MCF 10A (cell line): ENCODE data around the gene KRTAP3-1. TPM values are rescaled to one million over a fixed set of nuclear protein-coding genes. Genes with fewer than 3 reads are reported as not detected.
"Not testable (repeated sequence)": the region's sequence is repeated elsewhere in the genome, so short reads cannot be mapped to it uniquely, and the experiment has no call there.

ENCODE experiments used
- BruUV-seq: library from RNA; stranded (reverse); fragments of 400-500 nt; replicated peaks from 2 replicates; lab custom pipeline; 2021; lab: Mats Ljungman, UMichigan
- CTCF ChIA-PET: fragments of 300-600 bp; sonication (Branson Sonifier 250); formaldehyde crosslinking; extraction: SDS; loops from one replicate; lab custom pipeline; 2021; ENCODE audit warnings: antibody characterized with exemption, inconsistent platforms; lab: Yijun Ruan, JAX
- POLR2A ChIA-PET: fragments of 300-600, 350-650 bp; sonication (Branson Sonifier 250); formaldehyde crosslinking; extraction: SDS; loops from one replicate; lab custom pipeline; 2020; ENCODE audit warnings: antibody characterized with exemption, inconsistent platforms; lab: Yijun Ruan, JAX
- DNase-seq: peaks from one replicate; pipeline ENCODE4 v3.0.0-alpha.2; 2018; ENCODE audit not compliant: unreplicated experiment
- H3K27ac Mint-ChIP-seq: one replicate; pipeline ENCODE4 v1.8.0; 2022; ENCODE audit warnings: mild to moderate bottlenecking, low read depth, mixed read lengths; ENCODE audit not compliant: unreplicated experiment
- H3K27me3 Mint-ChIP-seq: one replicate; pipeline ENCODE4 v1.8.0; 2022; ENCODE audit warnings: mixed read lengths; ENCODE audit not compliant: insufficient read depth, unreplicated experiment
- H3K36me3 Mint-ChIP-seq: one replicate; pipeline ENCODE4 v1.8.0; 2022; ENCODE audit warnings: mild to moderate bottlenecking, moderate library complexity, mixed read lengths; ENCODE audit not compliant: insufficient read depth, unreplicated experiment
- H3K4me1 Mint-ChIP-seq: one replicate; pipeline ENCODE4 v1.8.0; 2022; ENCODE audit warnings: mixed read lengths; ENCODE audit not compliant: insufficient read depth, unreplicated experiment
- H3K4me3 Mint-ChIP-seq: one replicate; pipeline ENCODE4 v1.8.0; 2022; ENCODE audit warnings: mild to moderate bottlenecking, moderate library complexity, mixed read lengths; ENCODE audit not compliant: unreplicated experiment
- H3K9me3 Mint-ChIP-seq: one replicate; pipeline ENCODE4 v1.8.0; 2022; ENCODE audit warnings: mixed read lengths; ENCODE audit not compliant: unreplicated experiment
- intact Hi-C: fragments of 100-400 bp; cut with micrococcal nuclease; formaldehyde crosslinking; loops from 2 replicates; pipeline ENCODE4 v1.14.1; 2022
- total RNA-seq: library from RNA; stranded (reverse); gene quantifications from 2 replicates; pipeline ENCODE4 v1.2.3, GENCODE V29; 2022
- TF ChIP-seq, protein P1 (sequence below): fragments of 200-600 bp; IDR thresholded peaks from one replicate; pipeline ENCODE4 v1.8.0; 2022; ENCODE audit warnings: antibody characterized with exemption, mild to moderate bottlenecking; ENCODE audit not compliant: unreplicated experiment

Gene KRTAP3-1
- total RNA-seq, 1 experiment from 2014 or later, result not detected

DNA sequence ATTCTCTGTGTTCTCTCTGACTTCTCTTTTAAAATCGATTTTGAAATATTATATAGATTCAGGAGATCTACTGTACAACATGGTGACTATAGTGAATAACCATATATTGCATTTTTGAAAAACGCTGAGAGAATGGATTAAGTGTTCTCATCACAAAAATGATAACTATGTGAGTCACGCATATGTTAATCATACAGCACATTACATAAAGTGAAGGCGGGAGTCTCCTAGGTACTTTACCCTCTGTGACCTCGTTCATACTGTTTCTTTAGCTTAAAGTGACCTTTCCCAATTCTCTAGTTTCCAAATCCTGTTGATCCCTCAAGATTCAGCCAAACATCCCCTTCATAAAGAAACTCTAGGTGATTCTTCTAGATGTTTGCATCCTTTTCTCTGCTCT is 6.1 kb downstream of the KRTAP3-1 start:
- H3K27me3 Mint-ChIP-seq, result no peaks in the 10 kb centered on the region
- no peaks in the 10 kb centered on the region for H3K9me3 Mint-ChIP-seq
- no peak overlapping the region for H3K4me3 Mint-ChIP-seq
- TF ChIP-seq, protein P1, sequence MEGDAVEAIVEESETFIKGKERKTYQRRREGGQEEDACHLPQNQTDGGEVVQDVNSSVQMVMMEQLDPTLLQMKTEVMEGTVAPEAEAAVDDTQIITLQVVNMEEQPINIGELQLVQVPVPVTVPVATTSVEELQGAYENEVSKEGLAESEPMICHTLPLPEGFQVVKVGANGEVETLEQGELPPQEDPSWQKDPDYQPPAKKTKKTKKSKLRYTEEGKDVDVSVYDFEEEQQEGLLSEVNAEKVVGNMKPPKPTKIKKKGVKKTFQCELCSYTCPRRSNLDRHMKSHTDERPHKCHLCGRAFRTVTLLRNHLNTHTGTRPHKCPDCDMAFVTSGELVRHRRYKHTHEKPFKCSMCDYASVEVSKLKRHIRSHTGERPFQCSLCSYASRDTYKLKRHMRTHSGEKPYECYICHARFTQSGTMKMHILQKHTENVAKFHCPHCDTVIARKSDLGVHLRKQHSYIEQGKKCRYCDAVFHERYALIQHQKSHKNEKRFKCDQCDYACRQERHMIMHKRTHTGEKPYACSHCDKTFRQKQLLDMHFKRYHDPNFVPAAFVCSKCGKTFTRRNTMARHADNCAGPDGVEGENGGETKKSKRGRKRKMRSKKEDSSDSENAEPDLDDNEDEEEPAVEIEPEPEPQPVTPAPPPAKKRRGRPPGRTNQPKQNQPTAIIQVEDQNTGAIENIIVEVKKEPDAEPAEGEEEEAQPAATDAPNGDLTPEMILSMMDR, result no peak
- CTCF ChIA-PET, result no interaction called here
- DNase-seq, result peak; percentile 50
- BruUV-seq, result no TSS peak
- no peak overlapping the region for H3K27ac Mint-ChIP-seq
- intact Hi-C loops, result no loop called here
- no peaks in the 10 kb centered on the region for H3K36me3 Mint-ChIP-seq
- H3K4me1 Mint-ChIP-seq, result peaks cover 18% of the 10 kb centered on the region
- POLR2A ChIA-PET, result no interaction called here

DNA sequence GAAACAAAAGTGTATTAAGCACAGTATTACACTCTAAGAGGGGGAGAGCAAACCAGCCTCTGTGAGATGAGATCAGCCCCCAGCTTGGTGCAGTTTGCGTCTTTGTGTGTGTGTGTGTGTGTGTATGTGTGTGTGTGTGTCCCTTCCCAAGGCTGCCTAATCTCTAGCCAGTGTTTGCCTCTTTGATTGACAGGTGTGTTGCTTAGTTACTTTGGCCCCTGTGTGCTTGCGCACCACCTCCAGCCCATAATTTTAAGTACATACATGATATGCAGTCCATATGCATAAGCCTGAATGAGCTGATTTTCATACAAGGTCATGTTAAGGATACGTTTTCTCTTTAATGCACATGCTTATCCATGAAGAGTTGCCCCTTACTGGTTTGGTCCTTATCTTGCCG is 7.1 kb downstream of the KRTAP3-1 start:
- no peaks in the 10 kb centered on the region for H3K9me3 Mint-ChIP-seq
- no peaks in the 10 kb centered on the region for H3K27me3 Mint-ChIP-seq
- H3K36me3 Mint-ChIP-seq, result no peaks in the 10 kb centered on the region
- CTCF ChIA-PET, result no interaction called here
- POLR2A ChIA-PET, result no interaction called here
- H3K4me3 Mint-ChIP-seq, result no peak overlapping the region
- intact Hi-C loops, result no loop called here
- no TSS peak for BruUV-seq
- DNase-seq, result no peak
- TF ChIP-seq, protein P1, result no peak
- no peak overlapping the region for H3K27ac Mint-ChIP-seq
- H3K4me1 Mint-ChIP-seq, result peaks cover 18% of the 10 kb centered on the region

DNA sequence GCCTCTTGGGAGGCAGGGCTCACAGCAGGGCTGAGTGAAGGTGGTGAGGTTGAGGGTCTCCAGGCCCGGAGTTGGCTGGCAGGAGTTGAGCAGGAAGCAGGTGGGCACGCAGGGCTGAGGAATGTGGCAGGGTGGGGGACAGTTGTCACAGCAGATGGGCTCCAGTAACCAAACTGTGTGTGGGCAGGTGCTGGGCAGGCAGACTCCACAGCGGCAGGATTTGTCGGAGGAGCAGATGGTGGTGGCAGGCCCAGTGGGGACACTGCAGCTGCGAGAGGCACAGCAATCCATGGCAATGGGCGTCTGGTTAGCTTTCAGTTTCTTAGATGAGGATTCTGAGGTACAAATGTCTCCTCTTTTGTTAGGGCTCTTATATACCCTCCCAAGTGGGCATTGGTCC is 9.4 kb downstream of the KRTAP3-1 start, which contains the start of gene KRTAP3-2:
KRTAP3-2 (minus strand) TSS at position 344 of the 400 bp plus-strand sequence; CDS start at position 291, 53 bp downstream.
- POLR2A ChIA-PET, H3K27me3 Mint-ChIP-seq, DNase-seq, H3K27ac Mint-ChIP-seq, CTCF ChIA-PET, H3K4me3 Mint-ChIP-seq, H3K36me3 Mint-ChIP-seq, H3K9me3 Mint-ChIP-seq, intact Hi-C loops, BruUV-seq: not testable (repeated sequence)
- peaks cover 18% of the 10 kb centered on the region for H3K4me1 Mint-ChIP-seq

DNA sequence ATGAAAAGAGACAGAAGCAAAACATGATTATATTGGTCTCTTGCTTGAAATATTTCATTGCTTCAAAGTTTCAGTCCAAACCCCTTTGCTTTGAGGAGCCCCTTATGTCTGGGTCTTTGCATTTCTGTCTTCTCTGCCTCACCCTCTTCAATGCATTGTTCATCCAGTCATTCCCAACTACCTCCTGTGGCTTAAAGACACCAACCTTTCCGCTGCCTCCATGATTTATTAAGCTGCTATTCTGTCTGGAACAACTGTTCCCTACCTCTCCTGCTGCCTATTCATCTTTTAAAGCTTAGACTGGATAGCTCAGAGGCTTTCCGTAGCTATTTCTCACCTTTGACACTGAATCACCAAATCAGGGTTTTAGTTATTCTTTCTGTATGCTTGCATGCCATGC is 11.6 kb downstream of the KRTAP3-1 start:
- POLR2A ChIA-PET, result no interaction called here
- no peaks in the 10 kb centered on the region for H3K9me3 Mint-ChIP-seq
- intact Hi-C loops, result no loop called here
- no peaks in the 10 kb centered on the region for H3K27me3 Mint-ChIP-seq
- no peaks in the 10 kb centered on the region for H3K36me3 Mint-ChIP-seq
- no peak overlapping the region for H3K27ac Mint-ChIP-seq
- no TSS peak for BruUV-seq
- no peak overlapping the region for H3K4me3 Mint-ChIP-seq
- TF ChIP-seq, protein P1, result no peak
- no peak for DNase-seq
- CTCF ChIA-PET, result no interaction called here
- peaks cover 3% of the 10 kb centered on the region for H3K4me1 Mint-ChIP-seq

DNA sequence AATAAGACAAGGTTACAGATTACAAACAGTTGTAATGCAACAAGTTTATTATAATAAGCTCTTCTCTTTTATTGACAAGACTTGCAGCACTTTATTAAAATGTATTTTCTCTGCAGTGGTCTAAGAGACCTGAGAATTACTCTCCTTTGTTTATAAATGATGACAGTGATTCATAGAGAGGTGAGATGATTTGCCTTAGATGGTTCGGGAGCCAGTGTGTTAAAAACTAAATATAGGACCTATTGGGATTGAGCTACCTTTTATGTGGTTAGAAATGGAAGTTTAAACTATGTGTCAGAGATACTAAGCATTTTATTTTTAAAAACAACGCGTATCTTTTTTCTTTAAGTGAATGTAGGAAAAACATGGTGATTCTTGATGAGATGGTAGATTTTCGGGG is 12.1 kb downstream of the KRTAP3-1 start:
- BruUV-seq, result no TSS peak
- Mint-ChIP-seq H3K4me1 (no peaks in the 10 kb centered on the region), H3K9me3 (no peaks in the 10 kb centered on the region), H3K36me3 (no peaks in the 10 kb centered on the region), H3K27ac (no peak overlapping the region), H3K27me3 (no peaks in the 10 kb centered on the region), H3K4me3 (no peak overlapping the region)
- ChIA-PET POLR2A (no interaction called here), CTCF (no interaction called here)
- no peak for DNase-seq
- TF ChIP-seq, protein P1, result no peak
- intact Hi-C loops, result no loop called here
